HEK293T (cell line): ENCODE measurements around the gene AP2A1.

ENCODE experiments used
- CTCF ChIA-PET: fragments of 350-600 bp; formaldehyde crosslinking; extraction: SDS; loops from one replicate; lab custom pipeline; 2021; ENCODE audit warnings: antibody characterized with exemption, inconsistent platforms; lab: Yijun Ruan, JAX
- POLR2A ChIA-PET: fragments of 350-600 bp; formaldehyde crosslinking; extraction: SDS; loops from one replicate; lab custom pipeline; 2020; ENCODE audit warnings: antibody characterized with exemption, inconsistent platforms; lab: Yijun Ruan, JAX
- DNase-seq: peaks from one replicate; pipeline ENCODE4 v3.0.0; 2012; ENCODE audit warnings: mixed read lengths; ENCODE audit errors: extremely low spot score
- ARNT ChIP-seq: fragments of 450-650 bp; IDR thresholded peaks from 2 replicates; pipeline ENCODE4 v1.6.1; 2017; ENCODE audit warnings: mild to moderate bottlenecking
- BHLHE40 ChIP-seq: fragments of 450-650 bp; IDR thresholded peaks from 2 replicates; pipeline ENCODE4 v1.6.1; 2016; ENCODE audit warnings: mild to moderate bottlenecking, moderate library complexity, borderline replicate concordance
- CTBP1 ChIP-seq: fragments of 450-650 bp; IDR thresholded peaks from 2 replicates; pipeline ENCODE4 v1.6.1; 2016; ENCODE audit warnings: borderline replicate concordance
- ELF4 ChIP-seq: fragments of 450-650 bp; IDR thresholded peaks from 2 replicates; pipeline ENCODE4 v1.6.1; 2017; ENCODE audit warnings: antibody characterized with exemption
- FOXA1 ChIP-seq: fragments of 450-650 bp; IDR thresholded peaks from 2 replicates; pipeline ENCODE4 v1.6.1; 2016; ENCODE audit warnings: mild to moderate bottlenecking
- FOXK2 ChIP-seq: fragments of 450-650 bp; IDR thresholded peaks from 2 replicates; pipeline ENCODE4 v1.6.1; 2016; ENCODE audit warnings: mild to moderate bottlenecking
- FOXM1 ChIP-seq: fragments of 450-650 bp; IDR thresholded peaks from 2 replicates; pipeline ENCODE4 v1.6.1; 2017; ENCODE audit warnings: mild to moderate bottlenecking, borderline replicate concordance
- HDGF ChIP-seq: fragments of 450-650 bp; IDR thresholded peaks from 2 replicates; pipeline ENCODE4 v1.6.1; 2017; ENCODE audit warnings: antibody characterized with exemption, borderline replicate concordance
- L3MBTL2 ChIP-seq: fragments of 450-650 bp; conservative IDR thresholded peaks from 2 replicates; pipeline ENCODE4 v1.6.1; 2016; ENCODE audit warnings: mild to moderate bottlenecking
- LEF1 ChIP-seq: fragments of 450-650 bp; IDR thresholded peaks from 2 replicates; pipeline ENCODE4 v1.6.1; 2017; ENCODE audit warnings: mild to moderate bottlenecking, borderline replicate concordance
- NFRKB ChIP-seq: fragments of 450-650 bp; IDR thresholded peaks from 2 replicates; pipeline ENCODE4 v1.6.1; 2016; ENCODE audit warnings: mild to moderate bottlenecking, moderate library complexity
- SP1 ChIP-seq: fragments of 450-650 bp; IDR thresholded peaks from 2 replicates; pipeline ENCODE4 v1.6.1; 2017
- SUZ12 ChIP-seq: fragments of 450-650 bp; IDR thresholded peaks from 2 replicates; pipeline ENCODE4 v1.6.1; 2016; ENCODE audit warnings: mild to moderate bottlenecking
- TARDBP ChIP-seq: fragments of 450-650 bp; IDR thresholded peaks from 2 replicates; pipeline ENCODE4 v1.6.1; 2016
- ZNF384 ChIP-seq: fragments of 450-650 bp; IDR thresholded peaks from 2 replicates; pipeline ENCODE4 v1.6.1; 2016
- TF ChIP-seq, protein P1 (sequence below): fragments of 450-650 bp; IDR thresholded peaks from 2 replicates; pipeline ENCODE4 v1.6.1; 2016

AP2A1 gene

GRCh38 chr19:49843265-49843664, 76.5 kb downstream of the AP2A1 start:
- CTCF ChIA-PET: interaction anchor here (0.6 kb wide), 1 partner anchor 1007 kb away, joined by 3 read pairs; the partner anchor contains the start of gene HSD17B14
- POLR2A ChIA-PET: no interaction called here
- DNase-seq: no peak
- TF ChIP-seq L3MBTL2: no peak
- TF ChIP-seq, protein P1, sequence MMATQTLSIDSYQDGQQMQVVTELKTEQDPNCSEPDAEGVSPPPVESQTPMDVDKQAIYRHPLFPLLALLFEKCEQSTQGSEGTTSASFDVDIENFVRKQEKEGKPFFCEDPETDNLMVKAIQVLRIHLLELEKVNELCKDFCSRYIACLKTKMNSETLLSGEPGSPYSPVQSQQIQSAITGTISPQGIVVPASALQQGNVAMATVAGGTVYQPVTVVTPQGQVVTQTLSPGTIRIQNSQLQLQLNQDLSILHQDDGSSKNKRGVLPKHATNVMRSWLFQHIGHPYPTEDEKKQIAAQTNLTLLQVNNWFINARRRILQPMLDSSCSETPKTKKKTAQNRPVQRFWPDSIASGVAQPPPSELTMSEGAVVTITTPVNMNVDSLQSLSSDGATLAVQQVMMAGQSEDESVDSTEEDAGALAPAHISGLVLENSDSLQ: no peak
- TF ChIP-seq SUZ12: no peak
- TF ChIP-seq CTBP1: no peak
- no peak for TF ChIP-seq SP1
- no peak for TF ChIP-seq TARDBP
- TF ChIP-seq ELF4: no peak
- no peak for TF ChIP-seq ZNF384
- TF ChIP-seq ARNT: no peak
- TF ChIP-seq FOXK2: no peak
- no peak for TF ChIP-seq HDGF
- TF ChIP-seq LEF1: no peak
- TF ChIP-seq FOXM1: no peak
- no peak for TF ChIP-seq NFRKB
- no peak for TF ChIP-seq BHLHE40

GRCh38 chr19:49844138-49845095, 77.6 kb downstream of the AP2A1 start:
- POLR2A ChIA-PET: interaction anchor here (1.1 kb wide), 1 partner anchor 9 kb away, joined by 3 read pairs; no protein-coding TSS in a partner anchor
- DNase-seq: no peak
- CTCF ChIA-PET: no interaction called here
- TF ChIP-seq ARNT (no peak), FOXA1 (no peak), L3MBTL2 (no peak), BHLHE40 (no peak), SUZ12 (no peak), CTBP1 (no peak), SP1 (no peak), NFRKB (no peak), LEF1 (no peak), FOXK2 (no peak), HDGF (no peak), ZNF384 (no peak), FOXM1 (no peak)
- TF ChIP-seq, protein P1: no peak

GRCh38 chr19:49845414-49845813, 78.6 kb downstream of the AP2A1 start:
- ChIA-PET POLR2A (no interaction called here), CTCF (interaction anchor here (0.5 to 0.7 kb wide), 2 partner anchors 128 to 1773 kb away, joined by 3 to 7 read pairs; no protein-coding TSS in a partner anchor)
- TF ChIP-seq LEF1: no peak
- TF ChIP-seq L3MBTL2: no peak
- TF ChIP-seq HDGF: no peak
- no peak for TF ChIP-seq FOXK2
- no peak for TF ChIP-seq BHLHE40
- TF ChIP-seq, protein P1: no peak
- TF ChIP-seq SP1: no peak
- TF ChIP-seq NFRKB: no peak
- TF ChIP-seq FOXM1: no peak
- TF ChIP-seq CTBP1: no peak
- no peak for TF ChIP-seq TARDBP
- TF ChIP-seq ZNF384: no peak
- no peak for TF ChIP-seq SUZ12
- no peak for TF ChIP-seq ELF4
- no peak for TF ChIP-seq ARNT
- TF ChIP-seq FOXA1: no peak
- no peak for DNase-seq

DNA sequence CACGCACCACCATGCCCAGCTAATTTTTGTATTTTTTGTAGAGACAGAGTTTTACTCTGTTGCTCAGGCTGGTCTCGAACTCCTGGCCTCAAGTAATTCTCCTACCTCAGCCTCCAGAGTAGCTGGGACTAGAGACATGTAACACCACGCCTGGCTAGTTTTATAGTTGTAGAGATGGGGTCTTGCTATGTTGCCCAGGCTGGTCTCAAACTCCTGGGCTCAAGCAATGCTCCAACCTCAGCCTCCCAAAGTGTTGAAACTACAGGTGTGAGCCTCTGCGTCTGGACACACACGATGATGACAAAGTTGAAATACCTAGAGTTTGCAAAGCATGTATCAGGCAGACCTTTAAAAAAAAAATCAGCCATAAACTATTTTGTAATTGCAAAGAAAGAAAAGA, 79.6 kb downstream of the AP2A1 start:
- POLR2A ChIA-PET: interaction anchor here (1.3 kb wide), 1 partner anchor 19 kb away, joined by 3 read pairs; no protein-coding TSS in a partner anchor
- TF ChIP-seq FOXA1: no peak
- CTCF ChIA-PET: no interaction called here
- no peak for DNase-seq

- no peak for TF ChIP-seq FOXK2
- TF ChIP-seq SUZ12: no peak
- TF ChIP-seq L3MBTL2: peak; percentile 77
- TF ChIP-seq ZNF384: no peak
- ChIA-PET CTCF (no interaction called here), POLR2A (interaction anchor here (0.9 to 1.3 kb wide), 3 partner anchors 17 to 131 kb away, joined by 3 read pairs; no protein-coding TSS in a partner anchor)
- no peak for DNase-seq
Observed at GRCh38 chr19:49847731-49848696, 81.2 kb downstream of the AP2A1 start.
